ENCODE measurements around the gene ELL2.

ELL2 gene

DNA sequence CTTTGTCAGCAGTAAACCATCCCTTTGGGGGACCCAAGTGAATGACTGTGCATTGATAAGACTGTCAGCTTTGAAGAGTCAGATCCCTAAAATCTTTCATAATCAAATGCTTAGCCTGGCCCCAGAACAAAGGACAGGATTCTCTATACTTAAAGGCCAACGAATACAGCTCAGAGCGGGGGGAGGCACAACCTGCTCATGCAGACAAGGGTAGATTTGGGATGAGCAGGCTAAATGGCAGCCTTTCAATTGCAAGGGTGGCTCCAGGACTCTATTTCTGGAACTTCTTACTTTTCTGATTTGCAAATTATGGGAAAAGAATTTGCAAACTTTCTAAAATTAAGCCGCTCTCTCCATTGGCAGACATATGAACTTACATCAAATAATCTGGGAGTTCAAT lies 66.4 kb downstream of the ELL2 start:
- H3K4me3 ChIP-seq (ENCODE audit: low read depth, low read length), result no peak overlapping the region
- no peak for DNase-seq (ENCODE audit: low read depth)

DNA sequence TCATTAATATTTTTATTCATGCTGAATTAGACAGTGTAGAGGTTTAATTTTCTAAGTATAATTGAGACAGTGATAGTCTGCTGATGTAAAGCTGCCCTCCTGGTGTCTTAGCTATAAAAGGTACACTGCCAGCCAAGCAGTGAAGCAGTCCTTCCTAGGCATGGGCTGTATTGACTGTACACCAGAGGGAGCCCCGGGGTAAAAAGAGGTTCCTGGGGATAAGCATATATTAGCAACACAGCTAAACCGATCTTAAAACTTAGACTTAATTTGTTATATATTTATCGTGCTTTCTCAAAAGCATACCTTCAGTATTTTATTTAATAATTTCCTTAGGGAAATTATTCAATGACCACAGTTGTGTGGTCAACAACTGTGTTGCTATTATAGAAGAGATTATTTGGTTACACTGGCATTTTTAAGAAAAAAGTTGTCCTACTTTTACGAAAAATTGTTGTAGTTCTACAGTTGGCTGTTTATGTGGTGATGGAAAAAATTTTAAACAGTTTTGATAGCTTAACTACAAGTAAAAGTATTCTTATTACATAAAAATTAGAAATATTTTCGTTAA lies 68.8 kb downstream of the ELL2 start:
- no peak overlapping the region for H3K4me3 ChIP-seq (ENCODE audit: low read depth, low read length)
- no peak for DNase-seq (ENCODE audit: low read depth)

DNA sequence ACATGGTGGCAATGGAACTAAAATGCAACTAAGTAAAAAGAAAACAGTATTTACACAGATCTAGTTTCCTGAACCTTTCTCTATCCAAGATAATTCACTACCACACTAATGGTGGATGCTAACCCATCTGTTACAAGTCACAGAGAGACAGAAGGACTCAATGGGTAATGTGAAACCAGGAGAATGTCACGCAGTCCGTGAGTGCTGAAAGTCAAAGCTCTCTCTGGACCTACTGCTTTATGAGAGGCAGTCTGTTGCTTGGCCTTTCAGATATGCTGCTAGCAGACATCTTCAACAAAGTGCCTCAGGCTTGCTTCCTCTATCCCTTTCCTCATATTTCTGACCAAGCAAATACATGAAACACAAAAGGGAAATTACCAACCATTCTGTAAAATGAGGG lies 70.2 kb downstream of the ELL2 start:
- no peak overlapping the region for H3K4me3 ChIP-seq (ENCODE audit: low read depth, low read length)
- DNase-seq (ENCODE audit: low read depth), result no peak

DNA sequence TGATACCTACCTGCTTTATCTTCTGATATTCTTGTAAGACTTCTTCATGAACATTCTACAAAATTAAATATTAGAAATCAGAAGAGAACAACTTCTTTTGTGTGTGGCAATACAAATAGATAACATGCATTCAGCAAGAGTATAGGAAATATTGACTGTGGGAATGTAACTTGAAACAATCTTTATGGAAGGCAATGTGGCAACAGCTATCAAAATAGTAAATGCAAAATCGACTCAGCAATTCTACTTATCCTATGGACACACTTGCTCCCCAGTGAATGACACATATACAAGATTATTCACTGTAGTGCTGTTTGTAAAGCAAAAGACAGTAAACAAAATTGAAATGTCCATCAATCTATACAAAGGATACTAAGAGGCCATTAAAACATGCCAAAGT lies 72.6 kb downstream of the ELL2 start:
- no peak for DNase-seq (ENCODE audit: low read depth)
- no peak overlapping the region for H3K4me3 ChIP-seq (ENCODE audit: low read depth, low read length)

DNA sequence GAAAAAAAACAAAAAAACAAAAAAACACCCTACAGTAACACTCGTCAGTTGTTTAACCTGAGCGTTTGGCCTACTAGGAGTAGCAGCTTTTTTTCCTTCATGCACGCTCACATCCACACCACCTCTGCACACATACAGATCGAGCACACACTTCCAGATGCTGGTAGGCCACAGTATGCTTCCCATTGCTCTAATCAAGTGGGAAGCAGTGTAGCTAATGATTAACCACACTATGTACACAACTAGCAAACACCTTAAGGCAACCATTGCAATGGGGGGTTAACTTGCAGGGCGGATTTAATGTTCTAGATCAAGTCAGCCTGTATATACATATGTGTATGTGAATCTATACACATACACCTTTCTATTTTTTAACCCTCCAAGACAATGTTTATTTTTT lies 73.7 kb downstream of the ELL2 start:
- no peak for DNase-seq (ENCODE audit: low read depth)
- H3K4me3 ChIP-seq (ENCODE audit: low read depth, low read length), result no peak overlapping the region

DNA sequence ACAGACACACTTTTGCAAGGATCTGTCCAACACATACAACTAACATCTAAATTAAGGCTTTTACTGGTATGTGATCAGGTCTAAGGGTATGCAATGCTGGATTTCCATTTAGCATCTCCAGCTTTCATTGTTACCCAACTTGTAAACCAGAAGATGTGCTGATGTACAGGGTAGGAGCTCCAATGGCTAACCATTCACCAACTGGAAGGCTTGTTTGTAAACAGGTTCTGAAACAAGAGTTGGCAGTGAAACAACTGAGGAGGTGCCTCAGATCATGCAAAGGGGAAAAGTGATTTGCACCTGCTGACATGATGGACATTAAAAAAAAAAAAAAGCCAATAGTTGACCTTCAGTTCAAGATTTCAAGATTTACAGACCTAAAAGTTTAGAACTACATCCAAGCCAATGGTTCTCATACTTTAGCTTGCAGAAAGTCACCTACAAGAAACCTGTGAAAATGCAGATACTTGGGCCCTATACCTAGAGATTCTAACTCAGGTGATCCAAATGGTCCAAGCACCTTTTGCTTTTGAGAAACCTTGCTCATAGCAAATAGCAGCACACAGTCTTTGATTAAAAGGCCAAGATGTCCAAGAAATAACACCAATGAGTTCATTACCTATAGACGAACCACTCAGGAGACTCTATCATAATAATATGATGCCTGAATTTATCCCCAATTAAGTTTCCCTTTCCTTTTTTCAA lies 75.2 kb downstream of the ELL2 start:
- DNase-seq (ENCODE audit: low read depth), result no peak
- no peak overlapping the region for H3K4me3 ChIP-seq (ENCODE audit: low read depth, low read length)

DNA sequence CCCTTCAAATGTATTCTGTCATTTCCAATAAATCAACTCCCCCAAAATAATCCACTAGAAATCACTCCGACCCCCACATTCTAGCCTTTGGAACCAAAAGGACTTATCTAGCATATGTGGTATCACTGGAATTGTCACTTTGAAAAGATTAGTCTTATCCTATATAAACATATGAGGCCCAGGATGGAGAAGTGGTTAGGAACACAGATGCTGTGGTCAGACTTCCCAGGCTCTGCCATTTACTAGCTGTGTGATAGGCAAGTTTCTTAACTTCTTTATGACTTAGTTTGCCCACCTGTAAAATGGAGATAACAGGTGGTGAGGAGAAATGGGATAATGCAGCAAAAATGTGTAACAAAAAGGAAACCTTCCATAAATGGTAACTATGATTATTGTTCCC lies 77.1 kb downstream of the ELL2 start:
- no peak for DNase-seq (ENCODE audit: low read depth)
- no peak overlapping the region for H3K4me3 ChIP-seq (ENCODE audit: low read depth, low read length)

DNA sequence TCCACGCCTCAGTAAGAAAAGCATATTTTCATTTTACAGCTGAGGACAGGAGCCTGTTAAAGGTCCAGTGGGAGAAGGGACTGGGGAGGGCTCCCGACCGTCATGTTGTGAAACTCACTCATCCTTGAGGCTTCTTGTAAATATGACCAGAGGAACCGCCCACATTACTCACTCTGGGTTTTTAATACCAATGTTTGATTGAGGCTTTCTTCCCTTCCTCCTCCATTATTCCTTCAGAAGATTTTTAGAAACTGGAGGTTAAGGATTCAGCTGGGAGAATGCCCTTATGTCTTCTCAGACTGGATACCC lies 77.7 kb downstream of the ELL2 start:
- DNase-seq (ENCODE audit: low read depth), result no peak

DNA sequence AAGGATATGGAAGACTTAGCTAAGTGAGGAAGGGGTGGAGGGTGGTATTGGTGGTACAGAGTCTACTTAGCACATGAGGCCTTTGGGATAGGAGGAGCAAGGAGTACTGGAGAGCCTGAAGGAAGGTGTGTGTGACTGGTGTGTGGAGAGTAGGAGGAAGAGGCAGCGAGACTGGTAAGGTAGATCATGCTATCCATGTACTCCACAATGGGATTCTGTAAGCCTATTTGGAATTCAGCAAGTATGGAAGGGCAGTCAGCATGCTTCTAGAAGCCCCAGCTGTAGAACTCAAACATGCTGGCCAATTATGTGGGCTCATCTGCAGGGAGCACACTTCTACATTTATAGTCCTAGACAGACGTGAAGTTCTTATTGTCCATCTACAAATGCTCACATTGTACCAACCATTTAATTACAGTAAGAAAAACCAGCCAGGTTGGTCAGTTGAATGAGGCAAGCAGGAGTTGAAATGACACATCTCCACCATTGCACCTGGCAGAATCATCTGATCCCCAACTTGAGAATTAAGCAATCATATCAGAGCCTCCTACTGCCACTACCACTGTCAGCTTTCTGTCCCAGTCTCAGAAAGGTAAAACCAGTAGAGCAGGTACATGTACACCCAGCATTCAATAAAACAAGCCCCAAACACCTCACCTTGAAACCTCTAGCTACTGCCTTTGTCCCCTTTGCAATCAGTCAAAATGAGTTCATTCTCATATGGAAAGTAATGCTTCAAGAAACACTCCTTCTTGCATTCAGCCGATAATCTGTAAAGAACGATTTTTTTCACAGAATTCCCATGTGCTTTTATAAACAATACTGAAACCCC lies 78.2 kb downstream of the ELL2 start:
- H3K4me3 ChIP-seq (ENCODE audit: low read depth, low read length), result no peak overlapping the region
- DNase-seq (ENCODE audit: low read depth), result no peak

More for the DNA sequence above, 77.7 kb downstream of the ELL2 start:
- H3K4me3 ChIP-seq (ENCODE audit: low read depth, low read length), result no peak overlapping the region

DNA sequence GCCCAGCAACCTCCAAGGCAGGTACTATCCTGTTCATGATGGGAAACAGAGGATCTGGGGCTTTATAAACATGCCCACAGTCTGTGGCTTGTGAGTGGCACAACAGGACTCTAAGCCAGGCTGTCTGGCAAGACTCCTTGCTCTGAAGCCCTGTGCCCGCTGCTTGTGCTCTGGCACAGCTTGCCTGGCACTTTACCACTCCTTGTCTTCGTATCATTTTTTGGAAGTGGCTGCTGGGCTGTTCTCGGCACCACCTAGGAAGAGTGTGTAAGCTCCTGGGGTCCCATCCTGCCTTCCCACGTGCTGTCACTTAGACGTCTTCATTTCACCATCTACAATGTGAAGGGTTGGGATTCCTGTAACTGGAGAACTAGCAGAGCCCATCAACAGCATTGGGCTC lies 79.8 kb downstream of the ELL2 start:
- DNase-seq (ENCODE audit: low read depth), result no peak

DNA sequence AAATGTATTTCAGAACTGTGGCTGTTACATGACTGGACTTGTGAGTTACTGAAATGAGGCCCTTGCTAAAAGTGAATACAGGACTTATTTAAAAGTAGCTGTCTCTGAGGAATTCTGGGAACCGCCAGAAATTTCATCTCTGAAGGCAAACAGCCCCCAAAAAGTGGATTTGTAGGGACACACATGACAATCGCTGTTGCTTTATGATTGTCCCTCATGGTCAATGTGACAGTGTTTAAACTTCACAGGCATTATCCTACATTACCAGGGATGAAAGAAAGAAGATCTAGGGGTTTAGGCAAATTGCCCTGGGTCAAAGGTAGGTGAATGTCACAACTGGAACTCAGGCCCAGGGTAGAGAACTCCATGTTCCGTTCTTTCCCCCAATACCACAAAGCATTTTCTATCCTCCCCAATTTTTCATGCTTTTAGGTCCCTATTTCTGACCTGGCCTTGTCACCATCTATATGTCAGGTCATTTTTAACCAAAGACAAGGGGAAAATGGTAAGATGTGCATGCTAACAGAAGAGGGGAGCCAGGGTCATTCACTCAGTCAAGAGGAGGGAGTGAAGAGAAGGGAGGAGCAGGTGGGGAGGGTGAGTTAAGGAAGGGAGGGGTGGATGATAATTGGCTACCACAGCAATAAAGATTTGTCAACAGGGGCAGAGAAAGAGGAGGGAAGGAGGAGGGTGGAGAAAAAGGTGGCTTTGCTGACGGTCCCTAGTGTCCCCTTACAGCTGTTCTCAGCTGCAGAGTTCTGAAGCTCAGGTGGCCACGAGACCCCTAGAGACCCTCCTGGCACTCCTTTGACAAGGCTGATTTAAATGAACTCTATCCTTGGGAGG lies 81.3 kb downstream of the ELL2 start:
- DNase-seq (ENCODE audit: low read depth), result no peak

More for the DNA sequence above, 79.8 kb downstream of the ELL2 start:
- H3K4me3 ChIP-seq (ENCODE audit: low read depth, low read length), result no peak overlapping the region

DNA sequence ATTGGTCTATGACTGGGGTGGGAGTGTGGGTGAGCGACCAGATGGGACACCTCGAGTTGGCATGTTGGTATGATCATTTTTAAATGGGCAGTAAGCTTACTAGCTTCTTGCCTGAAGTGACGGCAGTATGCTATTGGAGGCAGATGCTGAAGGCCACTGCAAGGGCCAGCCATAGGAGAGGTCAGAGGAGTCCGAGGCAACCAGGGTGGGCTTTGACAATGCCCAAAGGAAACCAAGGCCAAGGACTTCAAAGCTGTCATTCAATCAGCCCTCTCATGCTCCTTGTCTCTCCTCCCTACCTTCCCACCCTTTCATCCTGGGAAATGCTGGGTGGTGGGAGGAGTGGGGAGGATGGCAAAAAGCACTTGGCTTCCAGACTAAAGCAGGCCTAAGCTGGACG lies 82.0 kb downstream of the ELL2 start:
- no peak overlapping the region for H3K4me3 ChIP-seq (ENCODE audit: low read depth, low read length)
- DNase-seq (ENCODE audit: low read depth), result no peak

More for the DNA sequence above, 81.3 kb downstream of the ELL2 start:
- no peak overlapping the region for H3K4me3 ChIP-seq (ENCODE audit: low read depth, low read length)

DNA sequence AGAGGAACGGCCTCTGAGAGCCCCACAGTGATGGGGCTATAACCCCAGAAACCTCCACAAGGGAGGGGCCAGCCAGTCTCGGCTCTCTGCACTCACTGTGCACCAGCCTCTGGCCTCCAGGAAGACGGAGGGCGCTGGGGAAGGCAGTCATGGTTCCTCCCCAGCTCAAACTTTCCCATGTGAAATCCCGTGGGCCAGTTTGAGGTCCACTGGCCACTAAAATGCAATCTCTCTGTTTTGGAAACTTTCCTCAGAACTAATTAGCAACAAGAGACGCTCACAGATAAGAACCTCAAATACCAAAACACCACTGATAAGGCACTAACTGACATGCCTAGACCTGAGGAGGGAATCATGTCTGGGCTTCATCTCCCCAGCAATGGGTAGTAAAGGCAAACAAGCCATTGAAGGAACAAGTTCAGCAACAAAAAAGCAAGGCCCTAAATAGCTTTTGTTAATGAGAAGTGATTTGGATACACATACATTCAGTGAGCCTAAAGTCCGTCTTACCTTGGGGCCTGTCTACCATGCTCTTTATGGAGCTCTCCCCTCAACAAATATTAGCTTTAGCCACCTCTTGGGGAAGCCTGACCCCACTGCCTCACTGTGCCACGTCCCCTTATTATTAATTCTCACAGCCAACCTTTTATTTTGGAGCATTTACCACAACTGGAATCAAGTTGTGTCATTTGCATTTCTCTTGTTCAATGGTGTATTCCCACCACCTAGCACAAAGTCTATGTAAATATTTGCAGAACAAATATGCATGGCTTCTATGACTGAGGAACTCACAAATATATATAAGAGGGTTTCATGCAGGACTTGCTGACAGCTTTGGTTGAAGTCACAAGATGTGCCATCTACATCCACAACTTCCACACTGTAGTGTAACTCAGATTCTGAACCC lies 83.0 kb downstream of the ELL2 start:
- no peak overlapping the region for H3K4me3 ChIP-seq (ENCODE audit: low read depth, low read length)
- no peak for DNase-seq (ENCODE audit: low read depth)

DNA sequence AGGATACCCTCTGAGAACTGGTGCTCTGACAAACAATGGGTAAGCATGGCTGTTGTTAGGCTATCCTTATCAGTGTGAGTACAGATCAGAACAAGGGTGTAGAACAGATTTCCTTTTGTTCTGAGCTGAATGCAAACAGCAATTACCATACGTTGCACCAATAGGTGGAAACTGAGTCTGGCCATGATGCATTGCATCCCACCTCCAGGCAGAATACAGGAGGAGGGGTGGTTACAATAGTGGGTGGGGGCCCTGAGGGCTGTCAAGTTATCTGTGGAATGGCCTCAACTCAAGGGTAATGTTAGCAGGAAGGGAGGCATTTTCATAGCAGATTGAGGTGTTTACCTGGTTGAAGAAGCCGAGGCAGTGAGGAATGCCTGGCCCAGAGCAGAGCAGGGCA lies 84.9 kb downstream of the ELL2 start:
- DNase-seq (ENCODE audit: low read depth), result no peak
- no peak overlapping the region for H3K4me3 ChIP-seq (ENCODE audit: low read depth, low read length)

DNA sequence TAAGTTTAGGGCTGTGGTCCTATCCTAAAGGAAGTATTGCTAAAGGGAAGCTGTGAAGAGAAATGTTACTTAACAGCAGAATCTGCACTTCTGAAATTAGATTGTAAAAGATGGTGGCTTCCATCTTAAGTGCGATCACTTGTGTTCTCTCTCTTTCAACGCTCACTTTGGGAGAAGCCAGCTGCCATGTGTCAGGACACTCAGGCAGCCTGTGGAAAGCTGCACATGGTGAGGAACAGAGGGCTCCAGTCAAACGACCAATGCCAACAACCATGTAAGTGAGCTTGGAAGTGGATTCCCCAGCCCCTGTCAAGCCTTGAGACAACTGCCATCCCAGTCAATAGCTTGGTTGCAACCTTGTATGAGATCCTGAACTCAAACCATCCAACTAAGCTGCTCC lies 87.4 kb downstream of the ELL2 start:
- DNase-seq (ENCODE audit: low read depth), result no peak
- no peak overlapping the region for H3K4me3 ChIP-seq (ENCODE audit: low read depth, low read length)

DNA sequence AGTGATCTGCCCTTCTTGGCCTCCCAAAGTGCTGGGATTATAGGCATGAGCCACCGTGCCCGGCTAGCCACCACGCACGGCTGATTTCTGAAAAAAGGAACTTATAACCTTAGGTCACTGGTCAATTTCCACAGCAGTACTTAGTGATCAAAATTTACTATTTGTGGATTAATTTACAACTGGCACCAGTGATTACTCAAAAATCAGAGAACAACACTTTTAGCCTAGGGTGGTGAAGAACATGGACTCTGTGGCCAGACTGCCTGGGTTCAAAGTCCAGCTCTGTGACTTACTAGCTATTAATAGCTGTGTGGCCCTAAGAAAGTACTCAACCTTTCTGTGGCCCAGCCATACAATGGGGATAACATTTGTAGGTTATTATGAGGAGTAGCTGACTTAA lies 88.3 kb downstream of the ELL2 start:
- no peak for DNase-seq (ENCODE audit: low read depth)
- H3K4me3 ChIP-seq (ENCODE audit: low read depth, low read length), result no peak overlapping the region

DNA sequence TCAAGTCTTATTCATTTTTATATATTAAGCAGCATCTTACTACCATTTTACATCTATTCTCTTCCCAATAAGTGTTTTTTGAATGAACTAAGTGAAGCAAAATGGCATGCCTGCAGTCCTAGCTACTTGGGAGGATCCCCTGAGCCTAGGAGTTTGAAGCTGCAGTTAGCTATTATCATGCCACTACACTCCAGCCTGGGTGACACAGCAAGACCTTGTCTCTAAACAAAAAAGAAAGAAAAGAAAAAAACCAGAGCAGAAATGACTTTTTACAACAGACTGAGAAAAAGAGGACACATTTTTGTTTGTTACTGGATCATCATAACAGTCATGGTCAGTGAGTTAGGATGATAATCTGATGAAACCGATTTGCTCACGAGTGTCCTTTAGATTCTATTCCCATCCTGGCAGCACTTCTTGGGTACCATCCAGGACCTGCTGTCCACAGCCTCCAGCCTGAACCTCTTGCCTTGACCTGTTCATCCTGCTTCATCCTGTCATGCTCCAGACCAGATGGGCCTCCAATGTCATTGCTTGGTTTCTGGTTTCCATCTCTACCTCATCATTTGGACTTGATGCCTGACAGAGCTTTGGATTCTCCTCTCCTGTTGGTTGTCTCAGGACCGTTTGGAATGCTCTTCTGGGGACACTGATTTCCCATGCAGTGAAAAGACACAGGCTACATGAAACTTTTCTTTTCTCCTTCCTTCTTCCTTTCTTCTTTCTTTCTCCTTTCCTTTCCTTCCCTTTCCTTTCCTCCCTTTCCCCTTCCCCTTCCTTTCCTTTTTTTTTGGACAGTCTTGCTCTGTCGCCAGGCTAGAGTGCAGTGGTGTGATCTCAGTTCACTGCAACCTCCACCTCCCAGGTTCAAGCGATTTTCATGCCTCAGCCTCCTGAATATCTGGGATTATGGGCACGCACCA lies 89.0 kb downstream of the ELL2 start:
- no peak overlapping the region for H3K4me3 ChIP-seq (ENCODE audit: low read depth, low read length)
- no peak for DNase-seq (ENCODE audit: low read depth)

DNA sequence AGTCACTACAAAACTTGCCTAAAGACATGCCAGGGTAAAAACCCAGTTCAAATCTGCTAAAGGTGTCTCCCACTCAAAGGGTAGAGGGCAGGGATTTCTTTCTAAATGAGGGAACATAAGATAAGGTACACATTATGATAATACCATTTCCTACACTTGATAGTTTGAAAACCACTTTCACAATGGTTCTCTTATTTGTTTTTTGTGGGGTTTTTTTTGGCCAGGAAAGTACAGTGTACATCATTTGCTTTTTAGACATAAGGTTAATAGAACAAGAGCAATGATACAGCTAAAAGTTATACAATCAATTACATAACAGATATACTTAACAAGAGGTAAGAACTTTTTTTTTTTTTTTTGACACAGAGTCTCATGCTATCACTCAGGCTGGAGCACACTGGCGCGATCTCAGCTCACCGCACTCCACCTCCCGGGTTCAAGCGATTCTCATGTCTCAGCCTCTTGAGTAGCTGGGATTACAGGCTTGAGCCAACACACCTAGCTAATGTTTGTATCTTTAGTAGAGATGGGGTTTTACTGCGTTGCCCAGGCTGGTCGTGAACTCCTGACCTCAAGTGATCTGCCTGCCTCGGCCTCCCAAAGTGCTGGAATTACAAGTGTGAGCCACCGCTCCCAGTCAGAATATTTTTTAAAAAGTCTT lies 90.4 kb downstream of the ELL2 start:
- H3K4me3 ChIP-seq (ENCODE audit: low read depth, low read length), result no peak overlapping the region
- DNase-seq (ENCODE audit: low read depth), result no peak

Data from skeletal muscle cell (primary cell).